Fibroblast of lung (primary cell): ENCODE data around the gene CCDC12.

Source experiments
- CTCF ChIP-seq, 2 donors: IDR thresholded peaks in 1 of 2; conservative IDR thresholded peaks in 1 of 2; 1 replicate in 1 of 2; 2 replicates in 1 of 2; pipeline ENCODE4 v1.5.1; 2011 to 2012; ENCODE audit warnings: low read length in 2 of 2, control low read depth in 1 of 2, inconsistent platforms in 1 of 2, low read depth in 1 of 2, mild to moderate bottlenecking in 1 of 2
- EZH2 ChIP-seq: IDR thresholded peaks from 2 replicates; pipeline ENCODE4 v1.5.1; 2012; ENCODE audit warnings: low read length, control low read depth, mild to moderate bottlenecking; ENCODE audit errors: missing control alignments

- no peak for TF ChIP-seq CTCF (conservative IDR thresholded peaks at IDR 0.05 in 1 of 2, IDR thresholded peaks at IDR 0.05 in 1 of 2; ENCODE audit: low read depth in 1 of 2, low read length in 2 of 2)
- no peak for TF ChIP-seq EZH2
Observed at GRCh38 chr3:46966811-46967210, 9.7 kb downstream of the CCDC12 start.
